HG03575 (cell line): ENCODE data around the gene TMTC1.
"Not testable (repeated sequence)": the region's sequence is repeated elsewhere in the genome, so short reads cannot be mapped to it uniquely, and the experiment has no call there.

Experiments used
- ATAC-seq: cut with Tn5 transposase; IDR thresholded peaks from one replicate; pipeline ENCODE4 v1.9.1; 2021; ENCODE audit not compliant: unreplicated experiment, insufficient number of reproducible peaks, low FRiP score; ENCODE audit errors: extremely low read depth

Gene TMTC1

DNA sequence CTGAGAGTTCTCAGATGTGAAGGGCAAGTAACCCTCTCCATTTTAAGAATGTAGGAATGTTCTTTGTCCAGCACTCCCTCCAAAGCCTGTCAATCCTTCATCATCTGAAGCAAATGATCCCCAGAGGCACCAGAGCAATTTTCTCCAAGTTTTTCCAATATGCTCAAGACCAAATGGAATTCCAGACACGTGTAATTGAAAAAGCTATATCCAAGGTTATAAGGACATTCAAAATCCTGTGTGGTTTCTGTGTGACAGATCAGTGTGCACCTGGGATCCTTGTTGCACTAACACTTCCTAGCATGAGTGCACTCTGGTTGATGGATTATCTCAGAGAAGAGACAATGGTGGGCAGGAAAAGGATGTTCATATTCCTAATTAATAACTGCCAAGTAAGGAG, 220.7 kb downstream of the TMTC1 start:
- no peak for ATAC-seq

DNA sequence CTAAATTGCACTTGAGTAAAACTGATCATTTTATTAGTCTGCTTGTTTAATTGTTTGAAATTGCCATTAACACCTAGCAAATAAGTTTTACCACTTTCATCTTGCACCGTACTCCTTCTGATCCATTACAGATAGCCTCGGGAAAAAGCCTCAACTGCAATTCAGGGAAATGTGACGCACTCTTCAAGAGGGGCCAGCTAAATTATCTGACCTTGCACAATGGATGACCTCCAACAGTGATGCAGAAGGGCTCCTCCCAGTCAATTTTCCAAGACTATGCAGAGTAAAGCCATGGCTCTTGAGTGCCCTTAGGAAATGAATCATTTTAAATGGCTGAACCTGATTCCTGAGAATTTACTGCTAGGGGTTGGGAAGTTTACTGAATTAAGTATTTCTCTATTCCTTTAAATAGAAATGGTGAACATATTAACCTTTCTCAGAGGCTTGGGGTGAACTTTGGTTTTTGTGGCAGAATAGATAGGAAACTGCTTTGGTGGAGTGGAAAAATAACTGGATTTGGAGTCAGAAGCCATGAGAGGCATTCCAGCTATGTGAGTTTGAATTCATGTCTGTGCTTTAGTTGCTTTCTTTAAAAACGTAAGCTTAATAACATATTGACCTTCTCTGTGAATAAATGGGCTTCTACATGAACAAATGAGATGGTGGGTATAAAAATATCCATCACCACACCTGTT, 221.5 kb downstream of the TMTC1 start:
- no peak for ATAC-seq

DNA sequence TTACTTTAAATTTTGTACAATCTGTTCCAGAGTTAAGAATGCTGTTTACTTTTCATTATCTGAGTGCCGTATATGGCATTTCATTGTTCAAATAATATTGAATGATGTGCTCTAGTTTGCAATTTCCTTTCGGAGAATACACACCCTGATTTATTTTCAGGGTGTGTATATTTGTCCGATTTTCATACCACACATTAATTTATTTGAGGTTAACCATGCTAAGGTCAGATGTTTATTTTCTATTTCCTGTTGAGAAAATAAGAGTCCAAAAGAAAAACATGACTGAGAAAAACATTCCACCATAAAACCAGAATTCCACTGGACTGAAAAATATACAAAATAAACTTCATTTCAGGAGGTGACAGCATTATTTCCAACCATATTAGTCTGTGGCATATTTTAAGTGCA, 222.1 kb downstream of the TMTC1 start:
- ATAC-seq = no peak

DNA sequence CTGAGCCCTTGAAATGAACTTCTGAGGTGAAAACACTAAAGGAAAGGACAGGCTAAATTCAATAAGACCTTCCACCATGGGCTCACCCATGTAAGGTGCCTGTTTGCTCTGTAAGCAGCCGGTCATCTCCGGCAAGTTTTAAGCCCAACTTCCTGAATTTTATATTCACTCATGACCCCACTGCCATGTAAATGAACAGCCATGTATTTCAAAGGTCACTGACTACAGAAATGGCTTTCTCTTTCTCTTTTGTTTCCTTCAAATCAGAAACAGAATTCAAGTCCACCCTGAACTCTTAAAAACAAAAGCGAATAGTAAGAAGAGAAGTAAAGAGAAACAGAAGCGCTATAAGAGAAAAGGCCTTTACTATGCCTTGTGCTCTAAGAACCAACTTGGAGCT, 224.5 kb downstream of the TMTC1 start:
- ATAC-seq = no peak

DNA sequence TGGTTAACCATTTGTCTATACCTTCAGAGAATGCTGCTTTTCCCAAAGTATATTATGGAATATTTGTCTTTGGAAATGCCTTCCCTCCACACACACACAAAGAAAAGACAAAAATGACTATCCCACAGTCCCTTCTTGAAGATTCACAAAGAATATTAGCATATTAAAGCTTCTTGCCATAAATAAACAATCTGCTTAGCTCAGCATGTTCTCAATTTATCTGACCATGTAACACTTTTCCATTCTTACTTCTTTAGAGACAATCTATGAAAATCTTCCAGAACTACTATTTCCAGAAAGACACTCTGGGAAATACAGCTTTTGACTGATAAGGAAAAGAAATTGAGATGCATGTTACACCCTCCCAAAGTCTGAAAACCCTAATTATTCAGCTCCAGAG, 227.4 kb downstream of the TMTC1 start:
- no peak for ATAC-seq

DNA sequence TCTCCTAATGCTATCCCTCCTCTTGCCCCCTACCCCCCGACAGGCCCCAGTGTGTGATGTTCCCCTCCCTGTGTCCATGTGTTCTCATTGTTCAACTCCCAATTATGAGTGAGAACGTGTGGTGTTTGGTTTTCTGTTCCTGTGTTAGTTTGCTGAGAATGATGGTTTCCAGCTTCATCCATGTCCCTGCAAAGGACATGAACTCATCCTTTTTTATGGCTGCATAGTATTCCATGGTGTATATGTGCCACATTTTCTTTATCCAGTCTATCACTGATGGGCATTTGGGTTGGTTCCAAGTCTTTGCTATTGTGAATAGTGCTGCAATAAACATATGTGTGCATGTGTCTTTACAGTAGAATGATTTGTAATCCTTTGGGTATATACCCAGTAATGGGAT, 228.3 kb downstream of the TMTC1 start:
- ATAC-seq = not testable (repeated sequence)

DNA sequence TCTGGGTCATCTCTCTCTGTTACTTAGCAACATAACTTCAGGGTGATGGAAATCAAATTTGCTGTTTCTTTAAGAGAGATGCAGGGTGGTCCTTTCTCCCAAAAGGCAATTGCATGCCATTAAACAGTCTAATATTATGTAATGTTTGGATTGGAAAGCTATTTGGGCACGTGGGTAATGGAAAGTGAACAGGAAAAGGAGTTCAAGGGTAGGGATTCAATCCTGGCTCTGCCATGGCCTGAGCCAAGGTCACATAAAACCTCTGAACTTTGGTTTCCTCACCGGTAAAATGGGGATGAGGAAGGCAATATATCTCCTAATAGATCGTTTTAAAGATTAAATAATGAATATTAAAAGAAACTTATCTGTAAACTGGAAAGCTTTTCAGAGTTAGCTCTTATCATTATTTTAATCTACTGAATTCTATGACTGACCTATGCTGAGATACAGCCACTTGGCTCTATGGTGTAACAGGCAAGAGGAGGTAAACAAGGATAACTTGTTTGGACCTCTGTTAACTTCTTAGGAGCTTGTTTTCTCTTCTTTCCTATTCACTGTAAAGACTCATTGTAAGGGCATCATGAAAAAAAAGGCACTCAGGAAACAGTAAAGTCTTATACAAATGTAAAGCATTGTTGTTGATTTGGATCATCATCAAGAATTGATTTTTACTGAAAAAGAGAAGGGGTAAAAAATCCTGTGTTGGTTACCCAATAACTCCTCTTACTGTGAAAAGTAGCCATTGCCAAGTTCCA, 230.6 kb downstream of the TMTC1 start:
- no peak for ATAC-seq

DNA sequence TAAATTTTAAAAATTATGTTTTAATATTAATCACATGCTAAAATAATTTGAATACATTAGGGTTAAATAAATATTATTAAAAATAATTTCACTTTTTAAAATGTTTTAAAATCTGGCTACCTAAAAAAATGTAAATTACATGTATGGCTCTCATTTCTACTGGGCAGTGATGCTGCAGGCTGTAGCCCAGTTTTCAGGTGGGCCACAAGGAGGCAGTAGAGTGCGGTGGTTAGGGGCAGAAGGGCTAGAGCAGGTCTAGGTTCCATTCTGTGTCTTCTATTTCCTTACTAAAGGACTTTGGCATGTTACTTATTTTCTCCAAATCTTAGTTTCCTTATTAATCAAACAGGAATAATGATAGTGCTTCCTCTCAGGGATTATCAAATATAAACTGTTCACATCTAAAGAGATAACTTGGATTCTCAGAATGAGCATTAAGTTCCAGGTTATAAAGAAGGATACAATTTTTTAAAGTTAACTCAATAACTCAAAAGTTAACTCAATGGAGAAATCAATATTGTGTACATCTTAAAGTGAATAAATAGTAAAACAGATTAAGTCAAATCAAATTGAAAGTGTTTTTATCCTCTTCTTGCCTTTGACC, 231.3 kb downstream of the TMTC1 start:
- no peak for ATAC-seq

DNA sequence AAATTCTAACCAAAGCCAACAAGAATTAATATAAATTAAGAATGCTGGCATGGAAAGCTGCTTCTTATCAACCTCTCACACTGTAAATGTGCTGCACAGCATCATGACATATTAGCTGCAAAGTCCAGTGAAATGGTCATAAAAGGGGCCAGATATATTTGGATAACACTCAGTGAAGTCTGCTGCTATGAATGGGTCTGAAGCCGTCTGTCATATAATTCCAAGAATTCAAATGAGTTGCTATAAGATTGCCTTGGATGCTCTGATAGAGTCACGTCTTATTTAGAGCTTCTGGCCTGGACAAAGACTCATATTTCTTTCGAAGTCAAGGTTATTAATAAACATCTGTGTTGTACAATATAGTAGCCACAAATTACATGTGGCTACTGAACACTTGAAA, 231.9 kb downstream of the TMTC1 start:
- no peak for ATAC-seq

DNA sequence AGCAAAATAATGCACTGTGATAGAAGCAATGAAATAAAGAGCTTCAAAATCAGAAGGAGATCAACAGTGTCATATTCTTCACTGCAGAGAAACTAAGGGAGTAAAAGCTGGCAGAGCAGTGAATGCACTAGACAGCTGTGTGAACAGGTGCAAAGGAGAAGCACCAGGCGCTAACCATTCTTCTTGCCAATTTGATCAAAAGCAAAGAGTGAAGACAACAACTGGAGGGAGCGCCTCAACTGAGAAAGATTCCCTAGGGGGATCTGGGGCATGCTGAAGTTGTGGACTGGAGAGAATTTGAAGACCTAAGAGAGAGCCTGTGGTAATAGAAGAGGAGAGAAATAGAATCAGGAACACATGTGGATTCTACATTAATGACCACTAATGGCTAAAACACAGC, 235.9 kb downstream of the TMTC1 start:
- no peak for ATAC-seq

DNA sequence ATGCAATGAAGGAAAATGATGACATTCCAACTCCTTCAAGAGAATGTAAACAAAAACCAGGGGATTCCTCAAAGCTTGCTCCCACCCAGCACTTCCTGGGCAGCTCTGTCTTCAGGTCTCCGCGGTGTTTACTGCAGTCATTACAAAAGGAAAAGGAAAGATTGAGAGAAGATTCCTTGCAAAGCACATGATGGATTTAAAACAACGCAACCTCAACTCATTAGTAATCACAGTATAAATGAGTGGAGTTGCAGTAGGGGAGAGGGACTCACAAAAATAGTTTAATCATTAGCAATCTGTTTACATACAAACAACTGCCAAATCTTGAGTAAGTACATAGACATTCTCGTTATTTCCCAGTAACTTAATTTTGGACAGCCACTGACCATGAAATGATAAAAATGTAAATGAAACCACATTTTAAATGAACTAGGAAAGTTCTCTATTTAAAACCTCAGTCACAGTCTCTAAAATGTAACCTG, 236.6 kb downstream of the TMTC1 start:
- no peak for ATAC-seq

DNA sequence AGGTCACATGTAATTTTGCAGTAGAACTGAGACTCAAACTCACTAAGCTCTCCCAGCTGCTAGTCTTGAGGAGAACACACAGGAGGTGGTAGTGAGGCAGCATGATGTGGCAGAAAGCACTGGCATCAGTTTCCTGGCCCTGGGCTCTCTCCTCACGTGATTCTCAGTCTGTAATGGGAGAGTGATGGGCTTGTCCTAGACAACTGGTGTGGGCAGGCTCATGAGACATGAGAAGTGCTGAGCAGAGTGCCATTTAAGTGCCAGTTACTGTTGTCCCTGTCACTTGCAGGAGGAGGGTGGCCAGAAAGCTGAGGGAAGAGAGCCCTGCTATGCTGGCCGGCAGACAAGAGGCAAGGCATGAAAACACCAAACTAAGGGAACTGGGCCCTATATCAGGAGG, 237.7 kb downstream of the TMTC1 start:
- ATAC-seq = no peak

DNA sequence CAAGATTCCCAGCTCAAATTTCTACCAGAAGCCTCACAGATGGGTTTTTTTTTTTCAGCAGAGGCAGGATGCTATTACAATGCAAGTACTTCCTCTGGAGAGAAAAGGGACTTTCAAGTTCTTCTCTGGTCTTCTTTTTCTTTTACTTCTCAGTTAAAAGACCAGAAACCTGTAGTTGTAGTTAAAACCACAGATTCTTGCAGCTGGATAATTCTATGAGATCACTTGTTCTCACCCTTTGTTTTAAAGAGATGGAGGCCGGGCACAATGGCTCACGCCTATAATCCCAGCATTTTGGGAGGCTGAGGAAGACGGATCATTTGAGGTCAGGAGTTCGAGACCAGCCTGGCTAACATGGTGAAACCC, 238.7 kb downstream of the TMTC1 start:
- no peak for ATAC-seq

DNA sequence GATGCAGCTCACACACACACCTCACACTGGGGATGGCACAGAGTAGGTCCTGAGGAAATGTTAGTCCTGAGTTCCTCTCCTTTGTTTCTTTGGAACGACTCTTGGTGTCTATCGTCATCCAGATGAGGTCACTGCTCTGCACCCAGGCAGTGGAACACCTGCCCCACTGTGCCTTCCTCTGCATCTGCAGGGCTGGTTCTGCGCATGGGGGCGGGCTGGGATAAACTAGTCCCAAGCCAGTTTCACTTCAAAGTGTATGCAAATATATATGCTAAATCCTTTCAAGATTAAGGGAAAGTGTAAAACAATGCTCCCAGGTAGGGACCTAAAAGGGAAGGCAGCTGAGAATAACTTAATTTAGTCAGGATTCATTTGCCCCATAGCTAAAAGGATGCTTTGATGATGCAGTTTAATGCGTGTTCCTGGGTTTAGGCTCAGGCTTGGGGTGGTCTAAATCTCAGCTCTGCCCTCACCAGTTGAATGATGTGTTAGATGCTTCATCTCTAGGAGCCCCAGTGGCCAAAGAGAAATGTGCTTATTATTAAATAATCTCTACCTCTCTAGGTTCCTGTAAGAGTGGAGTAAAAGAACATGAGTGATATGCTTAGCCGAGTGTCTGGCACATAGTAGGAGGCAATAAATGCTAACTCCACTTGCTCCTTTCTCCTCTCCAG, 239.2 kb downstream of the TMTC1 start:
- no peak for ATAC-seq

DNA sequence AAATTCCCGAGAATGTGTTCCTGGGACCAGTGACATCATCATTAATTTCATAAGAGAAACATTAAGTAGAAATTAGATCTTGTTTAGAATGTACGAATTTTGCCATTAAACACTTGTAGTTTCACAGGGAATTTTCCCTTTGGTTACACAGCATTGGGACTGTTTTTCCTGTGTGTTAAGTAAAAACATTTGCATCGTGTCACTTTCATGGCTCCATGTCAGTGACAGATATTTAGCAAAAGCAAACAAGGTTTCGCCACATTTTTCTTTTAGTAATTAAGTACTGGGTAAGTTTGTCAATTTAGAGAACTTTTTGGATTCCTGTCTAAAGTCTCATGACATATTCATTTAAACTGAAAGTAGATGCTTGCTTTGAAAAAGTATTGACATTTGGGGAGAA, 240.7 kb downstream of the TMTC1 start:
- ATAC-seq = no peak

DNA sequence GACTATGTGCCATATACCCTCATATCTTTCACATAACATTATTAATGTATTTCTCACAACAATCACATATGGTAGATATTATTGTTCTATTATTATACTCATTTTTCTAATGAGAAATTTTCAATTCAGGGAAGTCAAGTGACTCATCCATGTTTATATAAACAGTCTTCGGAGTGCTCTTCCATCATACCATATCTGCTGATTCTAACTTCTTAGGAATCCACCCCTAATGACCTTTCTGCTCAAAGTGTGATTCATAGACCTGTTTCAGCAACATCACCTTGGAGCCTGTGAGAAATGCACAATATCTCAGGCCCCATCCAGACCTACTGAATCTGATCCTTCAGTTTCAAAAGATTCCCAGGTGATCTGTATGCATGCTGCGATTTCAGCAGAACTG, 246.4 kb downstream of the TMTC1 start:
- no peak for ATAC-seq

DNA sequence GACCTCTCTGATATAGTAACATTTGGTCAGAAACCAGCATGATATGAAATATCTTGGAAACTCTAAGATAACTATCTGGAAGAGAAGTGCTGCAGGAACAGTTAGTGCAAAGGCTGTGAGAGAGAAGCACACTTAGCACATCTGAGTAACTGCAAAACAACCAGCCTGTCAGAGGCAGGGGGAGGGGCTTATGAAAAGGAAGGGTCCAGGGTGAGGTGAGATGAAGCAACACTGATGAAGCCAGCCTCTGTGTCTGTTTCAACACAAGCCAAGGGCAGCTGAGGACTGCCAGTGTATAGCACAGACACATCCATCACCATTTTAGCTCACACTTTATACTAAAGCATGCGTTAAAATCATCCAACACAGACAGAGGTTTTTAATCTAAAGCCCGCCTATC, 248.8 kb downstream of the TMTC1 start:
- no peak for ATAC-seq

DNA sequence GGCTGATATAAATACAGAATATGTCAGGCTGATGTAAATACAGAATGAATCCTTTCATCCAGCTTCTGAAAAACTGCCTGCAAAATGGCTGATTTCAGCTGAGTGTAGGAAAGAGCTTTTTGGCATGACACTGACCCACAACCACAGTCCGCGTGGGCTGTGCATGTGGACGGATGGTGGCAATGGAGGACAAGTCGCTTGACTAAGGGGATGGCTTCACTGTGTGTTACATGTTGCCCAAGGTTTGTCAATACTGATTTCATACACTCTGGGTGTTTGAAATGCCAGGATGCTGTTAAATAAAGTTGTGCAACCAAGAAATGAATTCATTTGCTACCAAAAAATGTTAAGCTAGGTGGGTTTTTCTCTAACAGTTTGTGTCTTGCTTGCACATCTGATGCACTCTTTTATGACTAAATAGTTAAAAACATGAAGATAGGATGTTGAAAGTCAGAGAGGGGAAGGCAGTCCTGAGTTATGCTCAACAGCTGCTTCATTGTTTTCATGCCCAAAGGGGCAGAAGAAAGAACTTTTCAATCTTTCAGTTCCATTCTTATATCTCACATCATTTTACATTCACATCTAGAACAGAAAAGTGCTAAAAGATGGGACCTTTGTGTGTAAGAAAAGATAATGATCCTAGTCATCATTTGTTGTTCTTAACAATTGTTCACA, 249.8 kb downstream of the TMTC1 start:
- ATAC-seq = no peak

DNA sequence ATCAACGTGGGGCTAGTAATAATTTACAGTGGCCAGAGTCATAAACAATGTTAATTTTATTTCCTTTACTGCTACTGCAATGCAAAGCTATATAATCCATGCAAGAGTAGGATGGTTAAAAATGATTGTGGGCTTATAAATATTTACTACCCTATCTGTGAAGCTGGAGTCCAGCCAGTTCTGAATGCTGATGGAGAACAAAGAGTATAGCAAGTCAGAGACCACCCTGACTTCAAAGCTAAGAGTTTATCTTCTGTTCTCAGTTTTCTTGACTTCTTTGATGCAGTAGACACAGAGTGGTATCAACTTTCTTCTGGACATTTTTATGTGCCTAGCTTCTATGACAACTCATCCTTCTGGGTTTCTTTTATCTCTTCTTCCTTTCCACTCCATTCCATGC, 252.3 kb downstream of the TMTC1 start:
- no peak for ATAC-seq
